Tibial nerve (tissue), 3 donors: ENCODE results near the gene IQSEC1.

Source experiments
- POLR2A ChIP-seq, 2 donors: fragments of 450-650 bp; IDR thresholded peaks; one replicate each; pipeline ENCODE4 v1.6.1; 2017; ENCODE audit warnings: antibody characterized with exemption in 2 of 2, mild to moderate bottlenecking in 2 of 2, moderate library complexity in 2 of 2
- TF ChIP-seq, protein P1 (sequence below), 5 experiments: fragments of 200-600 bp in 3 of 5; fragments of 450-650 bp in 2 of 5; sonication (generic) in 3 of 5; IDR thresholded peaks; one replicate each; pipeline ENCODE4 v1.5.1; 2016 to 2019; ENCODE audit warnings: antibody characterized with exemption in 5 of 5, mild to moderate bottlenecking in 3 of 5, moderate library complexity in 2 of 5

DNA sequence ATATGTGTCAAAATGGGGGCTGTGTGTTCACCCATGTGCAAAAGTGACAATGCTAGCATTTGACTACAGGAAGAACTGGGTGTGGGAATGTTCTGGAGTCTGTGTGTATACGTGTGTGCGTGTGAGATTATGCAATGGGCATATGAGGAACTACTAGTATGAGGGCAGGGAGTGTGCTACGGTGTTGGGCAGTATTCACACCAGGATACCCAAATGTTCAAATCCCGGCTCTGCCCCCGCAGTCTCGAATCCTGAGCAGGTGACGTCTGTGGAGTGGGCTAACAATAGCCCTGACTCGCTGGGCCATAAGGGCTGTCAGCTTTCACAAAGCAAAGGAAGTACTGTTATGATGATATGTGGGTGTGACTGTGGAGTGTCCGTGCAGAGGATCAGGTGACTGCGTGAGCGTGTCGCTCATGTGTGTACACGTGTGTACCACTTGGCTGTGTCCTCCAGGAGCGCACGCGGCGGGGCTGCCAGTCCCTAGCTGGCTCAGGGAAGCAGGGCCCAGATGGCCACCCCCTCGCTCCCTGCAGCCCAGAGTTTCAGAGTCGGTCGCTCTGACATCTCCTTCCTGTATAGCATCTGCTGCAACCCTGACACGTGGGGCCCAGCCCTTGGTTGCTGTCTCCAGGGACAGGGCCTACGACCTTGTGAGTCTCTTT lies 27.2 kb downstream of the IQSEC1 start:
- TF ChIP-seq, protein P1, sequence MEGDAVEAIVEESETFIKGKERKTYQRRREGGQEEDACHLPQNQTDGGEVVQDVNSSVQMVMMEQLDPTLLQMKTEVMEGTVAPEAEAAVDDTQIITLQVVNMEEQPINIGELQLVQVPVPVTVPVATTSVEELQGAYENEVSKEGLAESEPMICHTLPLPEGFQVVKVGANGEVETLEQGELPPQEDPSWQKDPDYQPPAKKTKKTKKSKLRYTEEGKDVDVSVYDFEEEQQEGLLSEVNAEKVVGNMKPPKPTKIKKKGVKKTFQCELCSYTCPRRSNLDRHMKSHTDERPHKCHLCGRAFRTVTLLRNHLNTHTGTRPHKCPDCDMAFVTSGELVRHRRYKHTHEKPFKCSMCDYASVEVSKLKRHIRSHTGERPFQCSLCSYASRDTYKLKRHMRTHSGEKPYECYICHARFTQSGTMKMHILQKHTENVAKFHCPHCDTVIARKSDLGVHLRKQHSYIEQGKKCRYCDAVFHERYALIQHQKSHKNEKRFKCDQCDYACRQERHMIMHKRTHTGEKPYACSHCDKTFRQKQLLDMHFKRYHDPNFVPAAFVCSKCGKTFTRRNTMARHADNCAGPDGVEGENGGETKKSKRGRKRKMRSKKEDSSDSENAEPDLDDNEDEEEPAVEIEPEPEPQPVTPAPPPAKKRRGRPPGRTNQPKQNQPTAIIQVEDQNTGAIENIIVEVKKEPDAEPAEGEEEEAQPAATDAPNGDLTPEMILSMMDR (IDR thresholded peaks at IDR 0.05) = no peak
- TF ChIP-seq POLR2A (IDR thresholded peaks at IDR 0.05) = no peak
